Fibroblast of lung (primary cell): ENCODE results near the gene PTPRCAP. TPM values are rescaled to one million over a fixed set of nuclear protein-coding genes. Genes with fewer than 3 reads are reported as not detected.
"Not testable (repeated sequence)": the region's sequence is repeated elsewhere in the genome, so short reads cannot be mapped to it uniquely, and the experiment has no call there.

Source experiments
- DNase-seq, 2 donors: peaks; one replicate each; pipeline versions ENCODE4 v3.0.0 to v3.0.0-alpha.2; 2010; ENCODE audit warnings: low read depth in 2 of 2
- H2AFZ ChIP-seq: 2 replicates; pipeline ENCODE4 v1.5.1; 2012; ENCODE audit warnings: low read length, control low read depth, inconsistent platforms
- H3K27ac ChIP-seq: 2 replicates; pipeline ENCODE4 v1.5.1; 2011; ENCODE audit warnings: low read length, control low read depth; ENCODE audit not compliant: insufficient read depth
- H3K27me3 ChIP-seq: 2 replicates; pipeline ENCODE4 v1.5.1; 2011; ENCODE audit warnings: mild to moderate bottlenecking, low read length; ENCODE audit not compliant: control insufficient read depth, insufficient read depth
- H3K36me3 ChIP-seq: 2 replicates; pipeline ENCODE4 v1.5.1; 2011; ENCODE audit warnings: low read length; ENCODE audit not compliant: control insufficient read depth, insufficient read depth
- H3K4me1 ChIP-seq: 2 replicates; pipeline ENCODE4 v1.5.1; 2011; ENCODE audit warnings: low read length; ENCODE audit not compliant: control insufficient read depth, insufficient read depth; ENCODE audit errors: extremely low read depth
- H3K4me2 ChIP-seq: 2 replicates; pipeline ENCODE4 v1.5.1; 2011; ENCODE audit warnings: low read length, control low read depth; ENCODE audit not compliant: insufficient read depth; ENCODE audit errors: extremely low read depth
- H3K4me3 ChIP-seq, 4 experiments: fragments of 200-600 bp in 1 of 4; sonication (generic) in 1 of 4; replicated peaks in 1 of 4; 2 replicates each; pipeline ENCODE4 v1.5.1; 2011 to 2016; ENCODE audit warnings: low read length in 4 of 4, low read depth in 3 of 4, mild to moderate bottlenecking in 3 of 4, control low read depth in 2 of 4, inconsistent platforms in 1 of 4, mixed read lengths in 1 of 4; ENCODE audit not compliant: insufficient read depth in 1 of 4; ENCODE audit errors: control extremely low read depth in 1 of 4
- H3K79me2 ChIP-seq: 2 replicates; pipeline ENCODE4 v1.5.1; 2012; ENCODE audit warnings: mild to moderate bottlenecking, low read length, inconsistent platforms; ENCODE audit not compliant: control insufficient read depth, insufficient read depth
- H3K9ac ChIP-seq: 2 replicates; pipeline ENCODE4 v1.5.1; 2011; ENCODE audit warnings: mild to moderate bottlenecking, low read length, control low read depth; ENCODE audit not compliant: insufficient read depth
- H3K9me3 ChIP-seq: 2 replicates; pipeline ENCODE4 v1.5.1; 2012; ENCODE audit warnings: low read depth, low read length; ENCODE audit not compliant: control insufficient read depth, insufficient read depth
- H4K20me1 ChIP-seq: 2 replicates; pipeline ENCODE4 v1.5.1; 2011; ENCODE audit warnings: low read length; ENCODE audit not compliant: control insufficient read depth, insufficient read depth; ENCODE audit errors: extremely low read depth
- CTCF ChIP-seq, 2 donors: IDR thresholded peaks in 1 of 2; conservative IDR thresholded peaks in 1 of 2; 1 replicate in 1 of 2; 2 replicates in 1 of 2; pipeline ENCODE4 v1.5.1; 2011 to 2012; ENCODE audit warnings: low read length in 2 of 2, control low read depth in 1 of 2, inconsistent platforms in 1 of 2, low read depth in 1 of 2, mild to moderate bottlenecking in 1 of 2
- EZH2 ChIP-seq: IDR thresholded peaks from 2 replicates; pipeline ENCODE4 v1.5.1; 2012; ENCODE audit warnings: low read length, control low read depth, mild to moderate bottlenecking; ENCODE audit errors: missing control alignments
- polyA minus RNA-seq: library from RNA; depleted of rRNA, polyadenylated mRNA; stranded (reverse); fragments of >200 nt; gene quantifications from 2 replicates; pipeline ENCODE4 v1.2.3, GENCODE V29; 2011; ENCODE audit warnings: low replicate concordance
- polyA plus RNA-seq, 2 donors: library from polyadenylated mRNA; depleted of rRNA in 1 of 2; stranded (reverse) in 1 of 2; unstranded in 1 of 2; fragments of >200 nt; gene quantifications; 2 replicates each; pipeline ENCODE4 v1.2.1, GENCODE V29; 2011 to 2012; ENCODE audit warnings: missing spikeins in 1 of 2
- total RNA-seq: library from RNA; depleted of rRNA; stranded (reverse); fragments of >200 nt; gene quantifications from 2 replicates; pipeline ENCODE4 v1.2.1, GENCODE V29; 2014

The PTPRCAP gene
- under 0.01 and 0.17 TPM in 2 replicates for total RNA-seq
- polyA plus RNA-seq = 0.05 TPM in 1 of 2 replicates, not detected in the other
- polyA plus RNA-seq (2012) = 0.15 and 0.36 TPM in 2 replicates
- polyA minus RNA-seq = 0.39 TPM in 1 of 2 replicates, not detected in the other

- Histone ChIP-seq H3K27me3 (no peaks in the 10 kb centered on the region), H3K4me3 (no peak within 1 kb of the TSS), H3K36me3 (peaks cover 42% of the 10 kb centered on the region), H3K79me2 (peaks cover 5% of the 10 kb centered on the region), H3K9me3 (no peaks in the 10 kb centered on the region), H3K4me1 (peaks cover under 1% of the 10 kb centered on the region), H3K9ac (no peak within 1 kb of the TSS), H4K20me1 (no peaks in the 10 kb centered on the region), H2AFZ (no peak within 1 kb of the TSS), H3K27ac (no peak within 1 kb of the TSS), H3K4me2 (no peak within 1 kb of the TSS)
- no peak for DNase-seq
- no peak for TF ChIP-seq EZH2
- TF ChIP-seq CTCF (conservative IDR thresholded peaks at IDR 0.05 in 1 of 2, IDR thresholded peaks at IDR 0.05 in 1 of 2; ENCODE audit: low read depth in 1 of 2, low read length in 2 of 2) = no peak
These were observed at the start of gene PTPRCAP for GRCh38 chr11:67437082-67437808. TSS of gene PTPRCAP (minus strand) at chr11:67437682. CDS start at chr11:67437619, 63 bp downstream.

GRCh38 chr11:67486481-67487195, 49.2 kb upstream of the PTPRCAP start:
- no peak overlapping the region for H3K4me3 ChIP-seq
- no peaks in the 10 kb centered on the region for H3K79me2 ChIP-seq
- no peaks in the 10 kb centered on the region for H3K27me3 ChIP-seq
- peaks cover 6% of the 10 kb centered on the region for H3K36me3 ChIP-seq
- no peaks in the 10 kb centered on the region for H3K9me3 ChIP-seq
- H3K4me2 ChIP-seq = no peak overlapping the region
- no peaks in the 10 kb centered on the region for H4K20me1 ChIP-seq
- H3K9ac ChIP-seq = no peak overlapping the region
- no peak overlapping the region for H3K27ac ChIP-seq
- TF ChIP-seq CTCF (conservative IDR thresholded peaks at IDR 0.05 in 1 of 2, IDR thresholded peaks at IDR 0.05 in 1 of 2; ENCODE audit: low read depth in 1 of 2, low read length in 2 of 2) (no peak), EZH2 (no peak)
- peaks cover 7% of the 10 kb centered on the region for H3K4me1 ChIP-seq
- H2AFZ ChIP-seq = no peak overlapping the region
- no peak for DNase-seq

- H3K27ac ChIP-seq, DNase-seq, H3K4me2 ChIP-seq, H3K4me1 ChIP-seq, H3K4me3 ChIP-seq, H2AFZ ChIP-seq, H3K9me3 ChIP-seq, H3K9ac ChIP-seq, H3K27me3 ChIP-seq, H3K36me3 ChIP-seq, H3K79me2 ChIP-seq, H4K20me1 ChIP-seq: not testable (repeated sequence)
These were observed 48.4 kb upstream of the PTPRCAP start for GRCh38 chr11:67485873-67486361.
